Left ventricle myocardium inferior (tissue), 1 donor: ENCODE results near the gene COX7B2. TPM values are rescaled to one million over a fixed set of nuclear protein-coding genes. Genes with fewer than 3 reads are reported as not detected.

Experiments used
- DNase-seq: peaks from one replicate; pipeline ENCODE4 v3.0.0-alpha.2; 2020
- H3K27ac ChIP-seq: fragments of 200-600 bp; replicated peaks from 2 replicates; pipeline ENCODE4 v1.8.0; 2021
- H3K27me3 ChIP-seq: fragments of 200-600 bp; 2 replicates; pipeline ENCODE4 v1.8.0; 2021; ENCODE audit warnings: low read depth
- H3K36me3 ChIP-seq: fragments of 200-600 bp; 2 replicates; pipeline ENCODE4 v1.8.0; 2021
- H3K4me1 ChIP-seq: fragments of 200-600 bp; 2 replicates; pipeline ENCODE4 v1.8.0; 2021
- H3K4me3 ChIP-seq: fragments of 200-600 bp; 2 replicates; pipeline ENCODE4 v1.8.0; 2021; ENCODE audit warnings: mild to moderate bottlenecking, moderate library complexity
- H3K9me3 ChIP-seq: fragments of 200-600 bp; replicated peaks from 2 replicates; pipeline ENCODE4 v1.8.0; 2021
- intact Hi-C: fragments of 100-400 bp; cut with micrococcal nuclease; formaldehyde crosslinking; loops from one replicate; pipeline ENCODE4 v1.11.0; 2022
- total RNA-seq: library from RNA; stranded (reverse); fragmentation: NEBNext Ultra II Directional; extraction: Animal tissue kit (Norgen Biotek cat#: 25700); gene quantifications from one replicate; pipeline ENCODE4 v1.2.1, GENCODE V29; 2021
- TF ChIP-seq, protein P1 (sequence below): fragments of 200-600 bp; IDR thresholded peaks from 2 replicates; pipeline ENCODE4 v1.8.0; 2021; ENCODE audit warnings: antibody characterized with exemption, mild to moderate bottlenecking, borderline replicate concordance
- donor health status: DM: no; HTN: yes; CAD: no; lungs with severe emphysema.

COX7B2 gene
- total RNA-seq, 1 donor from 2014 or later, result not detected

DNA sequence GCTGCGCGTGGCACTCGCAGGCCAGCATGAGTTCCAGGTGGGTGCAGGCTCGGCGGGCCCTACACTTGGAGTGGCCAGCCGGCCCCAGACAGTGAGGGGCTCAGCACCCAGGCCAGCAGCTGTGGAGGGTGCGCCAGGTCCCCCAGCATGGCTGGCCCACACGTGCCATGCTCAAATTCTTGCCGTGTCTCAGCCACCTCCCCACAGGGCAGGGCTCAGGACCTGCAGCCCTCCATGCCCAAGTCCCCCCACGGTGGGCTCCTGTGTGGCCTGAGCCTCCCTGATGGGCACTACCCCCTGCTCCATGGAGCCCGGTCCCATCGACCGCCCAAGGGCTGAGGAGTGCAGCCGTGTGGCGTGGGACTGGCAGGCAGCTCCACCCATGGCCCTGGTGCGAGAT, 210.2 kb downstream of the COX7B2 start:
- H3K9me3 ChIP-seq, result peaks cover 35% of the 10 kb centered on the region
- no peak overlapping the region for H3K4me3 ChIP-seq
- intact Hi-C loops, result no loop called here
- H3K27me3 ChIP-seq, result no peaks in the 10 kb centered on the region
- H3K4me1 ChIP-seq, result no peaks in the 10 kb centered on the region
- H3K36me3 ChIP-seq, result no peaks in the 10 kb centered on the region
- TF ChIP-seq, protein P1, sequence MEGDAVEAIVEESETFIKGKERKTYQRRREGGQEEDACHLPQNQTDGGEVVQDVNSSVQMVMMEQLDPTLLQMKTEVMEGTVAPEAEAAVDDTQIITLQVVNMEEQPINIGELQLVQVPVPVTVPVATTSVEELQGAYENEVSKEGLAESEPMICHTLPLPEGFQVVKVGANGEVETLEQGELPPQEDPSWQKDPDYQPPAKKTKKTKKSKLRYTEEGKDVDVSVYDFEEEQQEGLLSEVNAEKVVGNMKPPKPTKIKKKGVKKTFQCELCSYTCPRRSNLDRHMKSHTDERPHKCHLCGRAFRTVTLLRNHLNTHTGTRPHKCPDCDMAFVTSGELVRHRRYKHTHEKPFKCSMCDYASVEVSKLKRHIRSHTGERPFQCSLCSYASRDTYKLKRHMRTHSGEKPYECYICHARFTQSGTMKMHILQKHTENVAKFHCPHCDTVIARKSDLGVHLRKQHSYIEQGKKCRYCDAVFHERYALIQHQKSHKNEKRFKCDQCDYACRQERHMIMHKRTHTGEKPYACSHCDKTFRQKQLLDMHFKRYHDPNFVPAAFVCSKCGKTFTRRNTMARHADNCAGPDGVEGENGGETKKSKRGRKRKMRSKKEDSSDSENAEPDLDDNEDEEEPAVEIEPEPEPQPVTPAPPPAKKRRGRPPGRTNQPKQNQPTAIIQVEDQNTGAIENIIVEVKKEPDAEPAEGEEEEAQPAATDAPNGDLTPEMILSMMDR, result no peak
- no peak overlapping the region for H3K27ac ChIP-seq
- no peak for DNase-seq

Other genes with a start within 250 kb of the COX7B2 start
- 33.7 TPM for gene GABRA4, start 84.3 kb upstream of the COX7B2 start, total RNA-seq
- 4.0 TPM for gene GABRB1, start 122.3 kb upstream of the COX7B2 start, total RNA-seq